ENCODE measurements around the gene MIS18A. TPM values are rescaled to one million over a fixed set of nuclear protein-coding genes. Genes with fewer than 3 reads are reported as not detected.

MIS18A gene
- total and polyA plus RNA-seq, 10 of the 15 experiments (the other 5 are each of a cell fraction or from before 2014, with no cell fraction given): 6.5 to 48.9 (median 24.8) TPM

GRCh38 chr21:32257962-32258785 lies 20.7 kb downstream of the MIS18A start (continued):
- TF ChIP-seq SMARCA5 (IDR thresholded peaks at IDR 0.05): no peak

- Histone ChIP-seq H4K20me1 (ENCODE audit: control insufficient read depth, insufficient read depth) (no peaks in the 10 kb centered on the region), H3K9me3 (replicated peaks; ENCODE audit: control insufficient read depth, insufficient read depth, low read length) (no peaks in the 10 kb centered on the region), H3K27me3 (replicated peaks in 1 of 2; ENCODE audit: control insufficient read depth in 2 of 2, insufficient read depth in 2 of 2, low read length in 1 of 2) (no peaks in the 10 kb centered on the region), H3K4me3 (no peak overlapping the region), H3K36me3 (ENCODE audit: control insufficient read depth in 2 of 2, insufficient read depth in 2 of 2, low read length in 1 of 2) (no peaks in the 10 kb centered on the region), H3K4me1 (ENCODE audit: control insufficient read depth, insufficient read depth, low read length) (no peaks in the 10 kb centered on the region), H2AFZ (ENCODE audit: control insufficient read depth, low read depth, low read length) (no peak overlapping the region), H3K27ac (ENCODE audit: control insufficient read depth, insufficient read depth) (no peak overlapping the region), H3K9ac (ENCODE audit: control insufficient read depth, insufficient read depth, low read length) (no peak overlapping the region), H3K4me2 (ENCODE audit: control insufficient read depth, insufficient read depth) (no peak overlapping the region), H3K79me2 (ENCODE audit: control insufficient read depth, insufficient read depth, low read length) (no peaks in the 10 kb centered on the region)
- FAIRE-seq (no peak), DNase-seq (ENCODE audit: low read depth, low spot score) (no peak), ATAC-seq (no peak)
- SMC1A ChIA-PET (ENCODE audit: uncharacterized antibody, unreplicated experiment): interaction anchor here (0.9 to 3.7 kb wide), 5 partner anchors 157 to 485 kb away, joined by 3 to 14 read pairs (median 3); no protein-coding TSS in a partner anchor
- POLR2A ChIA-PET: no interaction called here
- in situ Hi-C loops (cut with MboI): loop anchor here (10.0 kb wide), 1 partner anchor 482 kb away; no protein-coding TSS in a partner anchor
- TF ChIP-seq NFYA (IDR thresholded peaks at IDR 0.05; ENCODE audit: borderline replicate concordance, low read depth, low read length) (no peak), ATF3 (IDR thresholded peaks at IDR 0.05; ENCODE audit: borderline replicate concordance, extremely low read depth, low read depth, low read length) (no peak), RAD51 (IDR thresholded peaks at IDR 0.05) (no peak), STAT3 (IDR thresholded peaks at IDR 0.05; ENCODE audit: low read depth, low read length) (no peak), ZNF592 (IDR thresholded peaks at IDR 0.05) (no peak)
- WGBS (ENCODE audit: insufficient coverage, insufficient replicate concordance, low lambda C conversion rate, missing lambda C conversion rate): 16% methylated on average over 9 of the region's 9 CpGs
- CTCF ChIA-PET: interaction anchor here (1.0 to 2.8 kb wide), 5 partner anchors 161 to 551 kb away, joined by 3 to 27 read pairs (median 13); no protein-coding TSS in a partner anchor
- RAD21 ChIA-PET (ENCODE audit: unreplicated experiment): interaction anchor here (1.5 to 1.9 kb wide), 2 partner anchors 477 to 483 kb away, joined by 4 to 9 read pairs; no protein-coding TSS in a partner anchor
- intact Hi-C loops (cut with micrococcal nuclease; ENCODE audit: unreplicated experiment): loop anchor here (10.0 kb wide), 1 partner anchor 182 kb away; no protein-coding TSS in a partner anchor
- no TSS peak for BruUV-seq (replicated peaks)
These were observed 21.8 kb downstream of the MIS18A start for GRCh38 chr21:32256873-32257620.
